Measurements from ENCODE around the gene SETBP1.

DNA sequence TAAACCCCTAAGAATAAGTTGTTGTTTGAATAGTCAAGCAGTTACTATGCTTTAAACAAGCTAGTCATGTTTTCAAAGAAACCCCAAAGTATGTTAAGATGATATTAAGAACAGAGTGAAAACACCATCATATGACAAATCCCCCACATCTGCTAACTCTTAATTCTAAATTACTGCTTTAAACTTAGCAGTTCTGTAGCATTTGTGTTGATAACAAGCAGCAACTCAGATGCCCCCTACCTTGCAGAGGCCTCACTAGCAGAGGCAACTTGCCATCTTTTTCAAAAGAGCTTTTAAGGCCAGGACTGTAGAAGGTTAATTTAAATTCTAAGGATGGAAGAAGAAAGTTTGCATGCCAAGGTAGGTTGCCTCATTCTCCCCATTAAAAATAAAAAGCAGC is 376.2 kb downstream of the SETBP1 start:
- TF ChIP-seq ZNF274 (IDR thresholded peaks at IDR 0.05; ENCODE audit: low read depth, low read length) (no peak), SUZ12 (IDR thresholded peaks at IDR 0.05; ENCODE audit: extremely low read depth, insufficient read depth, insufficient read length) (no peak), YY1 (IDR thresholded peaks at IDR 0.05; ENCODE audit: insufficient read depth, insufficient read length) (no peak)
